Neural cell (in vitro differentiated cells): Measurements from ENCODE around the gene C7orf25.

Source experiments
- EZH2 ChIP-seq: fragments of 200-600, 300-800 bp; shearing (Covaris generic), sonication (generic); IDR thresholded peaks from 2 replicates; pipeline ENCODE4 v1.6.1; 2014; ENCODE audit warnings: antibody characterized with exemption, low read length, borderline replicate concordance, mild to moderate bottlenecking; ENCODE audit not compliant: insufficient read depth, poor library complexity, severe bottlenecking
- MXI1 ChIP-seq: fragments of 450-650 bp; conservative IDR thresholded peaks from 2 replicates; pipeline ENCODE4 v1.6.1; 2014; ENCODE audit warnings: antibody characterized with exemption, mild to moderate bottlenecking; ENCODE audit not compliant: poor library complexity, severe bottlenecking
- POLR2AphosphoS5 ChIP-seq: IDR thresholded peaks from 2 replicates; pipeline ENCODE4 v1.6.1; 2012
- RAD21 ChIP-seq: fragments of 450-650 bp; conservative IDR thresholded peaks from 2 replicates; pipeline ENCODE4 v1.6.1; 2014; ENCODE audit warnings: antibody characterized with exemption, mild to moderate bottlenecking, moderate library complexity
- TF ChIP-seq, protein P1 (sequence below): fragments of 450-650 bp; IDR thresholded peaks from 2 replicates; pipeline ENCODE4 v1.5.1; 2014; ENCODE audit warnings: antibody characterized with exemption, mild to moderate bottlenecking, moderate library complexity; ENCODE audit not compliant: poor library complexity, severe bottlenecking
- TF ChIP-seq, protein P2 (sequence below): IDR thresholded peaks from 2 replicates; pipeline ENCODE4 v1.6.1; 2012; ENCODE audit warnings: borderline replicate concordance

DNA sequence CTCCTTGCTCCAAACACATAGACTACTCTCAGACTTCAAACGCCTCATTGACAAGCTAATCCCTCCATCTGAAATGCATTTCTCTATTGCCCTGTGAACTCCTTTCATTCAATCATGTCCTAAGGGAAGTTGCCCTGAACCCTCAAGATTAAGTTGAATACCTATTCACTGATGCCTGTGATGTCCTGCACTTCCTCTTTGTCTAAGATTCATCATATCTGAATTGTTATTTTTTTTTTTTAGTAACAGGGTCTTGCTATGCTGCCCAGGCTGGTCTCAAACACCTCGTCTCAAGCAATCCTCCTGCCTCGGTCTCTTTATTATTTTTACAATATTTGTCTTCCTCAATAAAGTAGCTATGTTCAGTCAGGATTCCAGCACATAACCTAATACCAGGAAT, 16.9 kb upstream of the C7orf25 start:
- TF ChIP-seq MXI1 (no peak), POLR2AphosphoS5 (no peak), RAD21 (no peak), EZH2 (no peak)
- TF ChIP-seq, protein P1, sequence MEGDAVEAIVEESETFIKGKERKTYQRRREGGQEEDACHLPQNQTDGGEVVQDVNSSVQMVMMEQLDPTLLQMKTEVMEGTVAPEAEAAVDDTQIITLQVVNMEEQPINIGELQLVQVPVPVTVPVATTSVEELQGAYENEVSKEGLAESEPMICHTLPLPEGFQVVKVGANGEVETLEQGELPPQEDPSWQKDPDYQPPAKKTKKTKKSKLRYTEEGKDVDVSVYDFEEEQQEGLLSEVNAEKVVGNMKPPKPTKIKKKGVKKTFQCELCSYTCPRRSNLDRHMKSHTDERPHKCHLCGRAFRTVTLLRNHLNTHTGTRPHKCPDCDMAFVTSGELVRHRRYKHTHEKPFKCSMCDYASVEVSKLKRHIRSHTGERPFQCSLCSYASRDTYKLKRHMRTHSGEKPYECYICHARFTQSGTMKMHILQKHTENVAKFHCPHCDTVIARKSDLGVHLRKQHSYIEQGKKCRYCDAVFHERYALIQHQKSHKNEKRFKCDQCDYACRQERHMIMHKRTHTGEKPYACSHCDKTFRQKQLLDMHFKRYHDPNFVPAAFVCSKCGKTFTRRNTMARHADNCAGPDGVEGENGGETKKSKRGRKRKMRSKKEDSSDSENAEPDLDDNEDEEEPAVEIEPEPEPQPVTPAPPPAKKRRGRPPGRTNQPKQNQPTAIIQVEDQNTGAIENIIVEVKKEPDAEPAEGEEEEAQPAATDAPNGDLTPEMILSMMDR = no peak
- TF ChIP-seq, protein P2, sequence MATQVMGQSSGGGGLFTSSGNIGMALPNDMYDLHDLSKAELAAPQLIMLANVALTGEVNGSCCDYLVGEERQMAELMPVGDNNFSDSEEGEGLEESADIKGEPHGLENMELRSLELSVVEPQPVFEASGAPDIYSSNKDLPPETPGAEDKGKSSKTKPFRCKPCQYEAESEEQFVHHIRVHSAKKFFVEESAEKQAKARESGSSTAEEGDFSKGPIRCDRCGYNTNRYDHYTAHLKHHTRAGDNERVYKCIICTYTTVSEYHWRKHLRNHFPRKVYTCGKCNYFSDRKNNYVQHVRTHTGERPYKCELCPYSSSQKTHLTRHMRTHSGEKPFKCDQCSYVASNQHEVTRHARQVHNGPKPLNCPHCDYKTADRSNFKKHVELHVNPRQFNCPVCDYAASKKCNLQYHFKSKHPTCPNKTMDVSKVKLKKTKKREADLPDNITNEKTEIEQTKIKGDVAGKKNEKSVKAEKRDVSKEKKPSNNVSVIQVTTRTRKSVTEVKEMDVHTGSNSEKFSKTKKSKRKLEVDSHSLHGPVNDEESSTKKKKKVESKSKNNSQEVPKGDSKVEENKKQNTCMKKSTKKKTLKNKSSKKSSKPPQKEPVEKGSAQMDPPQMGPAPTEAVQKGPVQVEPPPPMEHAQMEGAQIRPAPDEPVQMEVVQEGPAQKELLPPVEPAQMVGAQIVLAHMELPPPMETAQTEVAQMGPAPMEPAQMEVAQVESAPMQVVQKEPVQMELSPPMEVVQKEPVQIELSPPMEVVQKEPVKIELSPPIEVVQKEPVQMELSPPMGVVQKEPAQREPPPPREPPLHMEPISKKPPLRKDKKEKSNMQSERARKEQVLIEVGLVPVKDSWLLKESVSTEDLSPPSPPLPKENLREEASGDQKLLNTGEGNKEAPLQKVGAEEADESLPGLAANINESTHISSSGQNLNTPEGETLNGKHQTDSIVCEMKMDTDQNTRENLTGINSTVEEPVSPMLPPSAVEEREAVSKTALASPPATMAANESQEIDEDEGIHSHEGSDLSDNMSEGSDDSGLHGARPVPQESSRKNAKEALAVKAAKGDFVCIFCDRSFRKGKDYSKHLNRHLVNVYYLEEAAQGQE = no peak
